H9 (cell line): ENCODE data around the gene ASS1. TPM values are rescaled to one million over a fixed set of nuclear protein-coding genes. Genes with fewer than 3 reads are reported as not detected.

Source experiments
- DNase-seq: peaks from one replicate; pipeline ENCODE4 v3.0.0-alpha.2; 2017
- H2AFZ ChIP-seq: one replicate; pipeline ENCODE4 v1.6.1; 2013; ENCODE audit warnings: mild to moderate bottlenecking, low read length, control low read depth, moderate library complexity
- H2AK5ac ChIP-seq: 2 replicates; pipeline ENCODE4 v1.6.1; 2013; ENCODE audit warnings: low read length, control low read depth, mixed read lengths; ENCODE audit not compliant: insufficient read length
- H2BK120ac ChIP-seq: one replicate; pipeline ENCODE4 v1.6.1; 2013; ENCODE audit warnings: low read depth, mild to moderate bottlenecking, low read length, control low read depth, inconsistent platforms; ENCODE audit not compliant: poor library complexity, severe bottlenecking
- H2BK12ac ChIP-seq: 2 replicates; pipeline ENCODE4 v1.6.1; 2013; ENCODE audit warnings: low read length, control low read depth, mixed read lengths, low read depth; ENCODE audit not compliant: insufficient read length
- H2BK15ac ChIP-seq: 2 replicates; pipeline ENCODE4 v1.6.1; 2013; ENCODE audit warnings: low read depth, low read length, control low read depth
- H2BK20ac ChIP-seq: one replicate; pipeline ENCODE4 v1.6.1; 2013; ENCODE audit warnings: low read depth, mild to moderate bottlenecking, low read length, control low read depth, inconsistent platforms; ENCODE audit not compliant: poor library complexity, severe bottlenecking
- H2BK5ac ChIP-seq: 2 replicates; pipeline ENCODE4 v1.6.1; 2013; ENCODE audit warnings: low read length, control low read depth, mixed read lengths; ENCODE audit not compliant: insufficient read length
- H3K14ac ChIP-seq: 2 replicates; pipeline ENCODE4 v1.6.1; 2013; ENCODE audit warnings: low read length, control low read depth; ENCODE audit not compliant: insufficient read depth
- H3K18ac ChIP-seq: 2 replicates; pipeline ENCODE4 v1.6.1; 2013; ENCODE audit warnings: low read depth, mild to moderate bottlenecking, mixed read lengths, low read length, control low read depth; ENCODE audit not compliant: insufficient read length
- H3K23ac ChIP-seq: 2 replicates; pipeline ENCODE4 v1.6.1; 2013; ENCODE audit warnings: low read length, control low read depth, mixed read lengths, low read depth; ENCODE audit not compliant: insufficient read length
- H3K23me2 ChIP-seq: 2 replicates; pipeline ENCODE4 v1.6.1; 2013; ENCODE audit warnings: low read depth, mild to moderate bottlenecking, mixed read lengths, low read length, control low read depth; ENCODE audit not compliant: insufficient read length, poor library complexity, severe bottlenecking
- H3K27ac ChIP-seq: 2 replicates; pipeline ENCODE4 v1.5.1; 2013; ENCODE audit warnings: low read length, control low read depth, mixed read lengths, low read depth; ENCODE audit not compliant: insufficient read length
- H3K27me3 ChIP-seq: 2 replicates; pipeline ENCODE4 v1.6.1; 2013; ENCODE audit warnings: low read length, control low read depth, inconsistent platforms; ENCODE audit not compliant: insufficient read depth
- H3K4ac ChIP-seq: 2 replicates; pipeline ENCODE4 v1.6.1; 2013; ENCODE audit warnings: low read depth, mild to moderate bottlenecking, control low read depth, inconsistent platforms, low read length, moderate library complexity
- H3K4me1 ChIP-seq: 2 replicates; pipeline ENCODE4 v1.6.1; 2013; ENCODE audit warnings: low read length, control low read depth, inconsistent platforms; ENCODE audit not compliant: insufficient read depth
- H3K4me2 ChIP-seq: 2 replicates; pipeline ENCODE4 v1.6.1; 2013; ENCODE audit warnings: low read length, control low read depth, mixed read lengths; ENCODE audit not compliant: insufficient read length, insufficient read depth
- H3K56ac ChIP-seq: 2 replicates; pipeline ENCODE4 v1.6.1; 2013; ENCODE audit warnings: low read depth, mild to moderate bottlenecking, mixed read lengths, low read length, control low read depth; ENCODE audit not compliant: insufficient read length
- H3K79me1 ChIP-seq: 2 replicates; pipeline ENCODE4 v1.6.1; 2013; ENCODE audit warnings: low read depth, mild to moderate bottlenecking, moderate library complexity, low read length, control low read depth, inconsistent platforms; ENCODE audit not compliant: insufficient read depth, poor library complexity, severe bottlenecking
- H3K79me2 ChIP-seq: 2 replicates; pipeline ENCODE4 v1.6.1; 2013; ENCODE audit warnings: low read length, control low read depth, inconsistent platforms; ENCODE audit not compliant: insufficient read depth
- H3K9ac ChIP-seq: 2 replicates; pipeline ENCODE4 v1.6.1; 2013; ENCODE audit warnings: low read length, control low read depth, mixed read lengths; ENCODE audit not compliant: insufficient read length; ENCODE audit errors: extremely low read depth
- H3K9me3 ChIP-seq: one replicate; pipeline ENCODE4 v1.6.1; 2013; ENCODE audit warnings: low read depth, low read length, inconsistent platforms; ENCODE audit not compliant: control insufficient read depth
- H3T11ph ChIP-seq: one replicate; pipeline ENCODE4 v1.6.1; 2013; ENCODE audit warnings: mild to moderate bottlenecking, low read length, control low read depth, inconsistent platforms
- H4K20me1 ChIP-seq: one replicate; pipeline ENCODE4 v1.6.1; 2013; ENCODE audit not compliant: control insufficient read depth, insufficient read length, insufficient read depth
- H4K5ac ChIP-seq: 2 replicates; pipeline ENCODE4 v1.6.1; 2013; ENCODE audit warnings: low read depth, mild to moderate bottlenecking, mixed read lengths, low read length, control low read depth; ENCODE audit not compliant: insufficient read length
- H4K8ac ChIP-seq: replicated peaks from 2 replicates; pipeline ENCODE4 v1.6.1; 2013; ENCODE audit warnings: low read length, control low read depth, mixed read lengths, low read depth; ENCODE audit not compliant: insufficient read length
- H4K91ac ChIP-seq: 2 replicates; pipeline ENCODE4 v1.6.1; 2013; ENCODE audit warnings: low read depth, mild to moderate bottlenecking, moderate library complexity, mixed read lengths, low read length, control low read depth; ENCODE audit not compliant: insufficient read length
- H3K27ac Mint-ChIP-seq, 3 experiments: 2 replicates in 2 of 3; 3 replicates in 1 of 3; pipeline ENCODE4 v1.8.0; 2020 to 2021; ENCODE audit warnings: mixed read lengths in 3 of 3, mild to moderate bottlenecking in 1 of 3, moderate library complexity in 1 of 3
- H3K27me3 Mint-ChIP-seq: 2 replicates; pipeline ENCODE4 v1.8.0; 2021; ENCODE audit warnings: low read depth, mild to moderate bottlenecking, moderate library complexity, mixed read lengths
- H3K36me3 Mint-ChIP-seq, 3 experiments: 2 replicates in 2 of 3; 3 replicates in 1 of 3; pipeline ENCODE4 v1.8.0; 2020 to 2021; ENCODE audit warnings: low read depth in 3 of 3, mixed read lengths in 3 of 3; ENCODE audit not compliant: insufficient read depth in 1 of 3
- H3K4me1 Mint-ChIP-seq, 2 experiments: 2 replicates each; pipeline ENCODE4 v1.8.0; 2020; ENCODE audit warnings: mixed read lengths in 2 of 2
- H3K4me3 Mint-ChIP-seq, 2 experiments: 2 replicates in 1 of 2; 3 replicates in 1 of 2; pipeline ENCODE4 v1.8.0; 2020 to 2021; ENCODE audit warnings: mild to moderate bottlenecking in 2 of 2, mixed read lengths in 2 of 2, moderate library complexity in 1 of 2
- H3K9me3 Mint-ChIP-seq, 2 experiments: 2 replicates in 1 of 2; 3 replicates in 1 of 2; pipeline ENCODE4 v1.8.0; 2020; ENCODE audit warnings: mild to moderate bottlenecking in 2 of 2, mixed read lengths in 2 of 2, moderate library complexity in 1 of 2
- CTCF ChIP-seq: fragments of 200-600 bp; sonication (generic); conservative IDR thresholded peaks from 3 replicates; pipeline ENCODE4 v1.8.0; 2021; ENCODE audit warnings: antibody characterized with exemption, mild to moderate bottlenecking
- WGBS: extraction: QIAGEN DNeasy Blood & Tissue Kit; methylation state at CpG from one replicate; pipeline ENCODE4 v1.1.7; 2013; ENCODE audit warnings: missing lambda C conversion rate, low lambda C conversion rate, mixed read lengths; ENCODE audit not compliant: insufficient read length; ENCODE audit errors: extremely low coverage; 5-methylcytosine and 5-hydroxymethylcytosine counted together
- total RNA-seq: library from RNA; stranded (reverse); gene quantifications from 2 replicates; pipeline ENCODE4 v1.2.1, GENCODE V29; 2021

Gene ASS1
- total RNA-seq, 1 experiment from 2014 or later: 118 TPM

GRCh38 chr9:130544364-130544763 lies 99.6 kb downstream of the ASS1 start:
- no peak overlapping the region for H2AK5ac ChIP-seq
- H3K14ac ChIP-seq: no peak overlapping the region
- no peak overlapping the region for H3K9ac ChIP-seq
- no peak overlapping the region for H2BK12ac ChIP-seq
- no peak overlapping the region for H3K4me2 ChIP-seq
- no peaks in the 10 kb centered on the region for H3K9me3 ChIP-seq
- no peaks in the 10 kb centered on the region for H4K20me1 ChIP-seq
- no peak overlapping the region for H2BK5ac ChIP-seq
- no peaks in the 10 kb centered on the region for H3K79me2 ChIP-seq
- H4K91ac ChIP-seq: no peak overlapping the region
- Mint-ChIP-seq H3K4me1 (peaks cover 25 to 38% of the 10 kb centered on the region in 2 experiments), H3K4me3 (no peak overlapping the region), H3K9me3 (peaks cover 7 to 8% of the 10 kb centered on the region in 2 experiments), H3K27ac (no peak overlapping the region), H3K36me3 (peaks cover 2 to 5% (median 4%) of the 10 kb centered on the region in 3 experiments; a peak in 3 of 7 replicates), H3K27me3 (peaks cover 17% of the 10 kb centered on the region)
- no peak overlapping the region for H2BK20ac ChIP-seq
- H4K8ac ChIP-seq: no peak overlapping the region
- H3K4me1 ChIP-seq: no peaks in the 10 kb centered on the region; the same call in 1 of the 2 replicates
- no peak overlapping the region for H3T11ph ChIP-seq
- DNase-seq: no peak
- H4K5ac ChIP-seq: no peak overlapping the region
- H3K4ac ChIP-seq: no peak overlapping the region
- H2AFZ ChIP-seq: no peak overlapping the region
- H3K23ac ChIP-seq: no peak overlapping the region
- H2BK15ac ChIP-seq: no peak overlapping the region
- no peak overlapping the region for H3K18ac ChIP-seq
- no peaks in the 10 kb centered on the region for H3K27me3 ChIP-seq
- H3K27ac ChIP-seq: no peak overlapping the region
- no peak overlapping the region for H3K56ac ChIP-seq
- H2BK120ac ChIP-seq: no peak overlapping the region
- TF ChIP-seq CTCF: no peak
- H3K79me1 ChIP-seq: no peaks in the 10 kb centered on the region
- WGBS: no CpG with 5 or more reads among the region's 9 CpGs
- no peaks in the 10 kb centered on the region for H3K23me2 ChIP-seq
